ENCODE data around the gene ARMC8.

- TF ChIP-seq, protein P1, sequence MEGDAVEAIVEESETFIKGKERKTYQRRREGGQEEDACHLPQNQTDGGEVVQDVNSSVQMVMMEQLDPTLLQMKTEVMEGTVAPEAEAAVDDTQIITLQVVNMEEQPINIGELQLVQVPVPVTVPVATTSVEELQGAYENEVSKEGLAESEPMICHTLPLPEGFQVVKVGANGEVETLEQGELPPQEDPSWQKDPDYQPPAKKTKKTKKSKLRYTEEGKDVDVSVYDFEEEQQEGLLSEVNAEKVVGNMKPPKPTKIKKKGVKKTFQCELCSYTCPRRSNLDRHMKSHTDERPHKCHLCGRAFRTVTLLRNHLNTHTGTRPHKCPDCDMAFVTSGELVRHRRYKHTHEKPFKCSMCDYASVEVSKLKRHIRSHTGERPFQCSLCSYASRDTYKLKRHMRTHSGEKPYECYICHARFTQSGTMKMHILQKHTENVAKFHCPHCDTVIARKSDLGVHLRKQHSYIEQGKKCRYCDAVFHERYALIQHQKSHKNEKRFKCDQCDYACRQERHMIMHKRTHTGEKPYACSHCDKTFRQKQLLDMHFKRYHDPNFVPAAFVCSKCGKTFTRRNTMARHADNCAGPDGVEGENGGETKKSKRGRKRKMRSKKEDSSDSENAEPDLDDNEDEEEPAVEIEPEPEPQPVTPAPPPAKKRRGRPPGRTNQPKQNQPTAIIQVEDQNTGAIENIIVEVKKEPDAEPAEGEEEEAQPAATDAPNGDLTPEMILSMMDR (IDR thresholded peaks at IDR 0.05; ENCODE audit: low read depth, low read length), result no peak
- TF ChIP-seq, protein P2, sequence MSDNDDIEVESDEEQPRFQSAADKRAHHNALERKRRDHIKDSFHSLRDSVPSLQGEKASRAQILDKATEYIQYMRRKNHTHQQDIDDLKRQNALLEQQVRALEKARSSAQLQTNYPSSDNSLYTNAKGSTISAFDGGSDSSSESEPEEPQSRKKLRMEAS (IDR thresholded peaks at IDR 0.05; ENCODE audit: low read depth, low read length), result no peak
Observed at GRCh38 chr3:138184994-138185393, 2.1 kb upstream of the ARMC8 start.
